Transverse colon (tissue), 4 donors: ENCODE results near the gene SLAMF1.

Source experiments
- CTCF ChIP-seq, 5 experiments: fragments of 200-600 bp in 3 of 5; fragments of 450-650 bp in 2 of 5; sonication (generic) in 3 of 5; IDR thresholded peaks; 1 replicate in 2 of 5; 2 replicates in 3 of 5; pipeline ENCODE4 v1.5.1; 2016 to 2017; ENCODE audit warnings: antibody characterized with exemption in 5 of 5, inconsistent platforms in 3 of 5, mild to moderate bottlenecking in 2 of 5, moderate library complexity in 1 of 5
- EP300 ChIP-seq: sonication (generic); formaldehyde crosslinking; IDR thresholded peaks from one replicate; pipeline ENCODE4 v1.6.1; 2017; ENCODE audit warnings: antibody characterized with exemption, low read depth
- POLR2A ChIP-seq: fragments of 450-650 bp; IDR thresholded peaks from one replicate; pipeline ENCODE4 v1.6.1; 2016; ENCODE audit warnings: antibody characterized with exemption, mild to moderate bottlenecking, moderate library complexity
- POLR2AphosphoS5 ChIP-seq, 3 donors: sonication (generic); formaldehyde crosslinking; IDR thresholded peaks; one replicate each; pipeline ENCODE4 v1.6.1; 2016; ENCODE audit warnings: antibody characterized with exemption in 3 of 3

- TF ChIP-seq CTCF (IDR thresholded peaks at IDR 0.05) (no peak), EP300 (no peak), POLR2A (no peak), POLR2AphosphoS5 (IDR thresholded peaks at IDR 0.05) (no peak)
Measured at GRCh38 chr1:160640359-160641123, 6.3 kb downstream of the SLAMF1 start.
